Caco-2 (cell line): ENCODE results near the gene ZNF296. TPM values are rescaled to one million over a fixed set of nuclear protein-coding genes. Genes with fewer than 3 reads are reported as not detected.

ENCODE experiments used
- BruUV-seq: library from RNA; stranded (reverse); fragments of 400-500 nt; replicated peaks from 2 replicates; lab custom pipeline; 2021; lab: Mats Ljungman, UMichigan
- CTCF ChIA-PET: fragments of 300-600 bp; sonication (Branson Sonifier 250); formaldehyde crosslinking; loops from one replicate; lab custom pipeline; 2022; ENCODE audit warnings: antibody characterized with exemption; lab: Charles Lee
- POLR2A ChIA-PET: fragments of 300-600 bp; sonication (Branson Sonifier 250); formaldehyde crosslinking; loops from one replicate; lab custom pipeline; 2022; ENCODE audit warnings: antibody characterized with exemption; lab: Charles Lee
- DNase-seq, 2 experiments: peaks; one replicate each; pipeline versions ENCODE4 v3.0.0 to v3.0.0-alpha.2; 2020 to 2022
- H3K27me3 ChIP-seq: replicated peaks from 2 replicates; pipeline ENCODE4 v1.6.0; 2011; ENCODE audit warnings: low read length; ENCODE audit not compliant: control insufficient read depth, insufficient read depth
- H3K36me3 ChIP-seq: 2 replicates; pipeline ENCODE4 v1.5.1; 2011; ENCODE audit warnings: low read length; ENCODE audit not compliant: control insufficient read depth, insufficient read depth
- H3K4me1 ChIP-seq: fragments of 250-450 bp; sonication (Bioruptor Pico); 2 replicates; pipeline ENCODE4 v1.5.1; 2020; ENCODE audit warnings: mild to moderate bottlenecking
- H3K4me3 ChIP-seq: 2 replicates; pipeline ENCODE4 v1.5.1; 2011; ENCODE audit warnings: low read depth, mild to moderate bottlenecking, control low read depth, low read length
- H3K9me3 ChIP-seq: fragments of 250-450 bp; sonication (Bioruptor Pico); 2 replicates; pipeline ENCODE4 v1.5.1; 2020; ENCODE audit warnings: mild to moderate bottlenecking, moderate library complexity
- H3K27ac Mint-ChIP-seq: one replicate; pipeline ENCODE4 v1.8.0; 2022; ENCODE audit warnings: mixed read lengths; ENCODE audit not compliant: unreplicated experiment
- H3K27me3 Mint-ChIP-seq: one replicate; pipeline ENCODE4 v1.8.0; 2022; ENCODE audit warnings: mixed read lengths; ENCODE audit not compliant: insufficient read depth, unreplicated experiment
- H3K36me3 Mint-ChIP-seq: one replicate; pipeline ENCODE4 v1.8.0; 2022; ENCODE audit warnings: mild to moderate bottlenecking, mixed read lengths; ENCODE audit not compliant: insufficient read depth, unreplicated experiment
- H3K4me1 Mint-ChIP-seq: one replicate; pipeline ENCODE4 v1.8.0; 2022; ENCODE audit warnings: low read depth, mixed read lengths; ENCODE audit not compliant: unreplicated experiment
- H3K4me3 Mint-ChIP-seq: one replicate; pipeline ENCODE4 v1.8.0; 2022; ENCODE audit warnings: mild to moderate bottlenecking, moderate library complexity, mixed read lengths; ENCODE audit not compliant: unreplicated experiment
- H3K9me3 Mint-ChIP-seq: one replicate; pipeline ENCODE4 v1.8.0; 2022; ENCODE audit warnings: mixed read lengths; ENCODE audit not compliant: unreplicated experiment
- CTCF ChIP-seq, 2 experiments: fragments of 200-600 bp in 1 of 2; IDR thresholded peaks; 1 replicate in 1 of 2; 2 replicates in 1 of 2; pipeline versions ENCODE4 v1.5.1 to v1.8.0; 2011 to 2022; ENCODE audit warnings: antibody characterized with exemption in 1 of 2, control low read depth in 1 of 2, inconsistent platforms in 1 of 2, low read depth in 1 of 2, low read length in 1 of 2, mild to moderate bottlenecking in 1 of 2, moderate library complexity in 1 of 2; ENCODE audit not compliant: insufficient read depth in 1 of 2, severe bottlenecking in 1 of 2, unreplicated experiment in 1 of 2
- intact Hi-C: fragments of 100-400 bp; cut with micrococcal nuclease; formaldehyde crosslinking; loops from one replicate; pipeline ENCODE4 v1.10.0; 2022; ENCODE audit not compliant: unreplicated experiment
- total RNA-seq: library from RNA; stranded (reverse); gene quantifications from 2 replicates; pipeline ENCODE4 v1.2.3, GENCODE V29; 2022

ZNF296 gene
- total RNA-seq, 1 experiment from 2014 or later = 9.4 TPM

- H3K27ac Mint-ChIP-seq = no peak overlapping the region
- POLR2A ChIA-PET = interaction anchor here (0.6 kb wide), 1 partner anchor 32 kb away, joined by 4 read pairs; no protein-coding TSS in a partner anchor
Observed at GRCh38 chr19:45071969-45072790, 4.1 kb downstream of the ZNF296 start.

GRCh38 chr19:45071545-45071938 is 4.7 kb downstream of the ZNF296 start:
- ChIA-PET CTCF (no interaction called here), POLR2A (no interaction called here)
- BruUV-seq = no TSS peak
- H3K27me3 Mint-ChIP-seq = no peaks in the 10 kb centered on the region
- H3K9me3 Mint-ChIP-seq = no peaks in the 10 kb centered on the region
- H3K27ac Mint-ChIP-seq = no peak overlapping the region
- no peak for TF ChIP-seq CTCF (IDR thresholded peaks at IDR 0.05; ENCODE audit: insufficient read depth in 1 of 2, low read depth in 1 of 2, low read length in 1 of 2, severe bottlenecking in 1 of 2, unreplicated experiment in 1 of 2)
- no peak overlapping the region for H3K4me3 Mint-ChIP-seq
- no peaks in the 10 kb centered on the region for H3K9me3 ChIP-seq
- H3K27me3 ChIP-seq = no peaks in the 10 kb centered on the region
- peaks cover 58% of the 10 kb centered on the region for H3K36me3 Mint-ChIP-seq
- DNase-seq = no peak
- H3K4me1 ChIP-seq = peaks cover 4% of the 10 kb centered on the region
- intact Hi-C loops = loop anchor here (10.0 kb wide), 1 partner anchor 167 kb away; the partner anchor contains the start of gene APOE
- H3K4me3 ChIP-seq = no peak overlapping the region
- H3K4me1 Mint-ChIP-seq = peaks cover 7% of the 10 kb centered on the region
- H3K36me3 ChIP-seq = peaks cover 3% of the 10 kb centered on the region; the same call in 1 of the 2 replicates

More at GRCh38 chr19:45071969-45072790, 4.1 kb downstream of the ZNF296 start:
- TF ChIP-seq CTCF (IDR thresholded peaks at IDR 0.05; ENCODE audit: insufficient read depth in 1 of 2, low read depth in 1 of 2, low read length in 1 of 2, severe bottlenecking in 1 of 2, unreplicated experiment in 1 of 2) = no peak
- no peaks in the 10 kb centered on the region for H3K9me3 ChIP-seq
- no peaks in the 10 kb centered on the region for H3K9me3 Mint-ChIP-seq
- H3K4me1 ChIP-seq = peaks cover 10% of the 10 kb centered on the region
- no peak overlapping the region for H3K4me3 ChIP-seq
- intact Hi-C loops = loop anchor here (10.0 kb wide), 1 partner anchor 167 kb away; the partner anchor contains the start of gene APOE
- H3K36me3 ChIP-seq = peaks cover 3% of the 10 kb centered on the region; the same call in 1 of the 2 replicates
- no TSS peak for BruUV-seq
- peaks cover 56% of the 10 kb centered on the region for H3K36me3 Mint-ChIP-seq
- peaks cover 14% of the 10 kb centered on the region for H3K4me1 Mint-ChIP-seq
- H3K27me3 ChIP-seq = no peaks in the 10 kb centered on the region
- DNase-seq = no peak
- CTCF ChIA-PET = interaction anchor here (0.6 kb wide), 1 partner anchor 22 kb away, joined by 5 read pairs; no protein-coding TSS in a partner anchor
- no peaks in the 10 kb centered on the region for H3K27me3 Mint-ChIP-seq
- no peak overlapping the region for H3K4me3 Mint-ChIP-seq

GRCh38 chr19:45070861-45071544 is 5.3 kb downstream of the ZNF296 start:
- Mint-ChIP-seq H3K27me3 (no peaks in the 10 kb centered on the region), H3K27ac (no peak overlapping the region), H3K9me3 (no peaks in the 10 kb centered on the region), H3K4me1 (peaks cover 6% of the 10 kb centered on the region), H3K4me3 (no peak overlapping the region), H3K36me3 (peaks cover 60% of the 10 kb centered on the region)
- intact Hi-C loops = loop anchor here (10.0 kb wide), 1 partner anchor 166 kb away; the partner anchor contains the start of gene APOE
- Histone ChIP-seq H3K9me3 (no peaks in the 10 kb centered on the region), H3K27me3 (no peaks in the 10 kb centered on the region), H3K4me3 (no peak overlapping the region), H3K36me3 (peaks cover 3% of the 10 kb centered on the region; the same call in 1 of the 2 replicates), H3K4me1 (peaks cover 3% of the 10 kb centered on the region; the same call in 1 of the 2 replicates)
- no peak for DNase-seq
- no peak for TF ChIP-seq CTCF (IDR thresholded peaks at IDR 0.05; ENCODE audit: insufficient read depth in 1 of 2, low read depth in 1 of 2, low read length in 1 of 2, severe bottlenecking in 1 of 2, unreplicated experiment in 1 of 2)
- BruUV-seq = no TSS peak
- CTCF ChIA-PET = no interaction called here
- POLR2A ChIA-PET = no interaction called here
